MM.1S (cell line): ENCODE results near the gene ZNF33A.

Source experiments
- EZH2 ChIP-seq: fragments of 300-600 bp; sonication (generic); optimal IDR thresholded peaks from 2 replicates; pipeline ENCODE3; 2017; ENCODE audit warnings: low read depth, mild to moderate bottlenecking, antibody characterized with exemption, low read length, mixed read lengths
- TF ChIP-seq, protein P1 (sequence below): fragments of 300-600 bp; sonication (generic); IDR thresholded peaks from 2 replicates; pipeline ENCODE4 v1.5.1; 2016; ENCODE audit warnings: antibody characterized with exemption, low read length, mixed read lengths

DNA sequence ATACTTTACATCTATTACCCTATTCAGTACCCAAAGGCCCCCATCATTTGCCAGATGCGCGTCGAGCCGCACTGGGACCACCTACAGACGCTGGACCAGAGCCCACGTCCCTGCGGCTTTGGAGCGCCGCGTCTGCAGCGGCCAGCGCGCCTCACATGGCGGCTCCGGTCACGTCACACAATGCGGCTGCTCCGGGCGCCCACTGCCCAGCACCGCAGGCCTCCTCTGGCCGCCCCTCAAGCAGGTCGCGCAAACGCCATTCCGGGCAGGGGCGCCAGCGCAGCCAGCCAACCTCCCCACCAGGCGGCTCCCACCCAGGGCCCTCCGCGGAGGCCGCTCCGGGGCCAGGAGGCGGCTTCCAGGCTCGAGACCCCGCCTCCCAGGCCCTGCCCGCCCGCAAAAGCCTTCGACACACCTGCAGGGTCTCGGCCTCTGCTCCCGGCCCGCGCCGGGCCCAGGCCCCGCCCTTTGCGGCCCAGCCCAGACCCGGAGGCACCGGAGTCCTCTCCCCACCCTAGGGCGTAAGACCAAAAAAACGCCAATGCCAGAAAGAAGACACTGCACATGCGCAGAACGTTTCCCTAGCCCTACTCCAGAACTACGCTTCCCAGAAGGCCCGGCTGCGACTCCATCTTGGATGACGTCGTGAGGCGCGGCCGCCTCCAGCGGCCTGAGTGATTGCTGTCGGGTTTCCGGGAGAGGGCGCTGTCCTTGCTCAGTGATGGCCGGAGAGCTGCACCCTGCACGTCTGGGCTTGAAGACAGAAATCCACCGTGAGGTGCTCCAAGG, 34.2 kb upstream of the ZNF33A start, which contains the start of gene ZNF25:
- TF ChIP-seq, protein P1, sequence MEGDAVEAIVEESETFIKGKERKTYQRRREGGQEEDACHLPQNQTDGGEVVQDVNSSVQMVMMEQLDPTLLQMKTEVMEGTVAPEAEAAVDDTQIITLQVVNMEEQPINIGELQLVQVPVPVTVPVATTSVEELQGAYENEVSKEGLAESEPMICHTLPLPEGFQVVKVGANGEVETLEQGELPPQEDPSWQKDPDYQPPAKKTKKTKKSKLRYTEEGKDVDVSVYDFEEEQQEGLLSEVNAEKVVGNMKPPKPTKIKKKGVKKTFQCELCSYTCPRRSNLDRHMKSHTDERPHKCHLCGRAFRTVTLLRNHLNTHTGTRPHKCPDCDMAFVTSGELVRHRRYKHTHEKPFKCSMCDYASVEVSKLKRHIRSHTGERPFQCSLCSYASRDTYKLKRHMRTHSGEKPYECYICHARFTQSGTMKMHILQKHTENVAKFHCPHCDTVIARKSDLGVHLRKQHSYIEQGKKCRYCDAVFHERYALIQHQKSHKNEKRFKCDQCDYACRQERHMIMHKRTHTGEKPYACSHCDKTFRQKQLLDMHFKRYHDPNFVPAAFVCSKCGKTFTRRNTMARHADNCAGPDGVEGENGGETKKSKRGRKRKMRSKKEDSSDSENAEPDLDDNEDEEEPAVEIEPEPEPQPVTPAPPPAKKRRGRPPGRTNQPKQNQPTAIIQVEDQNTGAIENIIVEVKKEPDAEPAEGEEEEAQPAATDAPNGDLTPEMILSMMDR, result peak; percentile 90
- TF ChIP-seq EZH2, result no peak
